ENCODE results near the gene SGSM2. TPM values are rescaled to one million over a fixed set of nuclear protein-coding genes. Genes with fewer than 3 reads are reported as not detected.

The SGSM2 gene
- total RNA-seq, 1 donor from 2014 or later: 55.4 TPM

GRCh38 chr17:2347805-2348685, 10.7 kb downstream of the SGSM2 start:
- H3K4me3 ChIP-seq: no peak overlapping the region
- peak overlapping the region; percentile 7 for H3K27ac ChIP-seq
- DNase-seq: peak; percentile 53
- no peaks in the 10 kb centered on the region for H3K27me3 ChIP-seq (ENCODE audit: low read depth)
- no peaks in the 10 kb centered on the region for H3K9me3 ChIP-seq
- intact Hi-C loops (cut with DNase I): no loop called here
- peaks cover 25% of the 10 kb centered on the region for H3K4me1 ChIP-seq
- H3K36me3 ChIP-seq: peaks cover 13% of the 10 kb centered on the region
- TF ChIP-seq CTCF (IDR thresholded peaks at IDR 0.05): no peak
- peak; percentile 38 to 53 for ATAC-seq

- no peak for TF ChIP-seq CTCF (IDR thresholded peaks at IDR 0.05)
- no peaks in the 10 kb centered on the region for H3K27me3 ChIP-seq (ENCODE audit: low read depth)
- H3K36me3 ChIP-seq: no peaks in the 10 kb centered on the region
- no peak overlapping the region for H3K4me3 ChIP-seq
- ATAC-seq (no peak), DNase-seq (peak; percentile 23)
- intact Hi-C loops (cut with DNase I): no loop called here
- H3K27ac ChIP-seq: no peak overlapping the region
- peaks cover 13% of the 10 kb centered on the region for H3K4me1 ChIP-seq
- no peaks in the 10 kb centered on the region for H3K9me3 ChIP-seq
Observed at GRCh38 chr17:2351269-2351668, 14.0 kb downstream of the SGSM2 start.

- intact Hi-C loops (cut with DNase I): no loop called here
- no peaks in the 10 kb centered on the region for H3K9me3 ChIP-seq
- TF ChIP-seq CTCF (IDR thresholded peaks at IDR 0.05): no peak
- no peak for DNase-seq
- H3K27ac ChIP-seq: no peak overlapping the region
- no peaks in the 10 kb centered on the region for H3K27me3 ChIP-seq (ENCODE audit: low read depth)
- H3K36me3 ChIP-seq: peaks cover 5% of the 10 kb centered on the region
- H3K4me3 ChIP-seq: no peak overlapping the region
- ATAC-seq: no peak
- peaks cover 4% of the 10 kb centered on the region for H3K4me1 ChIP-seq
Observed at GRCh38 chr17:2354311-2354710, 17.0 kb downstream of the SGSM2 start.

GRCh38 chr17:2357237-2357636, 19.9 kb downstream of the SGSM2 start:
- Histone ChIP-seq H3K27ac (no peak overlapping the region), H3K27me3 (ENCODE audit: low read depth) (no peaks in the 10 kb centered on the region), H3K36me3 (peaks cover 9% of the 10 kb centered on the region), H3K4me3 (no peak overlapping the region), H3K9me3 (no peaks in the 10 kb centered on the region), H3K4me1 (peaks cover 4% of the 10 kb centered on the region)
- intact Hi-C loops (cut with DNase I): no loop called here
- TF ChIP-seq CTCF (IDR thresholded peaks at IDR 0.05): no peak
- ATAC-seq (no peak), DNase-seq (no peak)

- peaks cover 3% of the 10 kb centered on the region for H3K4me1 ChIP-seq
- no peak overlapping the region for H3K4me3 ChIP-seq
- no peaks in the 10 kb centered on the region for H3K27me3 ChIP-seq (ENCODE audit: low read depth)
- H3K9me3 ChIP-seq: no peaks in the 10 kb centered on the region
- no peak overlapping the region for H3K27ac ChIP-seq
- H3K36me3 ChIP-seq: peaks cover 14% of the 10 kb centered on the region
- DNase-seq: no peak
- no peak for TF ChIP-seq CTCF (IDR thresholded peaks at IDR 0.05)
- intact Hi-C loops (cut with DNase I): no loop called here
- ATAC-seq: no peak
Observed at GRCh38 chr17:2357931-2358434, 20.7 kb downstream of the SGSM2 start.

Data from lower lobe of right lung (tissue), 2 donors.